ENCODE data around the gene USP10. TPM values are rescaled to one million over a fixed set of nuclear protein-coding genes. Genes with fewer than 3 reads are reported as not detected.
A peak's percentile ranks its signal among the peaks of the same experiment; 100 is the strongest.
"Not testable (repeated sequence)": the region's sequence is repeated elsewhere in the genome, so short reads cannot be mapped to it uniquely, and the experiment has no call there.

Gene USP10
- total RNA-seq, 1 donor from 2014 or later: 107 TPM

GRCh38 chr16:84687715-84688114, 12.1 kb upstream of the USP10 start:
- H3K27ac Mint-ChIP-seq (ENCODE audit: unreplicated experiment): peak overlapping the region; percentile 81
- no peaks in the 10 kb centered on the region for H3K79me2 ChIP-seq (ENCODE audit: insufficient read depth, low read length)
- no peak overlapping the region for H2AFZ ChIP-seq (ENCODE audit: low read depth, low read length)
- H3K4me1 Mint-ChIP-seq (ENCODE audit: low read depth, unreplicated experiment): peaks cover 14% of the 10 kb centered on the region
- H3K27me3 ChIP-seq (ENCODE audit: insufficient read depth, low read length): no peaks in the 10 kb centered on the region
- peaks cover 16% of the 10 kb centered on the region for H3K4me1 ChIP-seq (ENCODE audit: insufficient read depth, low read length)
- H3K9me3 ChIP-seq (ENCODE audit: insufficient read depth, low read depth, low read length): no peaks in the 10 kb centered on the region
- DNase-seq (ENCODE audit: low read depth): peak; percentile 92
- no peaks in the 10 kb centered on the region for H4K20me1 ChIP-seq (ENCODE audit: insufficient read depth, low read length)
- H3K9ac ChIP-seq (ENCODE audit: low read length): no peak overlapping the region
- no peaks in the 10 kb centered on the region for H3K36me3 ChIP-seq (ENCODE audit: insufficient read depth, low read length)
- peak overlapping the region; percentile 51 for H3K27ac ChIP-seq (ENCODE audit: low read depth, low read length)
- peak overlapping the region; percentile 39 for H3K4me2 ChIP-seq (ENCODE audit: low read length)
- H3K4me3 ChIP-seq (ENCODE audit: insufficient read depth, low read depth, low read length): no peak overlapping the region
- TF ChIP-seq CTCF (IDR thresholded peaks at IDR 0.05; ENCODE audit: insufficient read depth, low read depth, low read length) (no peak), EZH2 (IDR thresholded peaks at IDR 0.05; ENCODE audit: insufficient read depth, low read length) (no peak)
- no peak overlapping the region for H3K4me3 Mint-ChIP-seq (ENCODE audit: unreplicated experiment)
- peaks cover 5% of the 10 kb centered on the region for H3K27me3 Mint-ChIP-seq (ENCODE audit: low read depth, unreplicated experiment)
- H3K9me3 Mint-ChIP-seq (ENCODE audit: unreplicated experiment): peaks cover 2% of the 10 kb centered on the region
- peak; percentile 82 for FAIRE-seq
- H3K36me3 Mint-ChIP-seq (ENCODE audit: low read depth, unreplicated experiment): peaks cover 2% of the 10 kb centered on the region

DNA sequence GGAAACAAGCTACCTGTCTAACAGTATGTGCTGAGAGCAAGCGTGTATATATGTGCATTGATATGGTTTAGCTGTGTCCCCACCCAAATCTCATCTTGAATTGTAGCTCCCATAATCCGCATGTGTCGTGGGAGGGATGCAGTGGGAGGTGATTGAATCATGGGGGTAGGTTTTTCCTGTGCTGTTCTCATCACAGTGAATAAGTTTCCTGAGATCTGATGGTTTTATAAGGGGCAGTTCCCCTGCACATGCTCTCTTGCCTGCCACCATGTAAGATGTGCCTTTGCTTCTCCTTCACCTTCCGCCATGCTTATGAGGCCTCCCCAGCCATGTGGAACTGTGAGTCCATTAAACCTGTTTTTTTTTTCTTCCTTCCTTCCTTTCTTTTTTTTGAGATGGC, 11.6 kb upstream of the USP10 start:
- H3K4me3 Mint-ChIP-seq (ENCODE audit: unreplicated experiment); H3K4me3 ChIP-seq (ENCODE audit: insufficient read depth, low read depth, low read length); H3K36me3 Mint-ChIP-seq (ENCODE audit: low read depth, unreplicated experiment); H3K9me3 Mint-ChIP-seq (ENCODE audit: unreplicated experiment); H4K20me1 ChIP-seq (ENCODE audit: insufficient read depth, low read length); H2AFZ ChIP-seq (ENCODE audit: low read depth, low read length); H3K27me3 Mint-ChIP-seq (ENCODE audit: low read depth, unreplicated experiment); DNase-seq (ENCODE audit: low read depth); H3K36me3 ChIP-seq (ENCODE audit: insufficient read depth, low read length); H3K27me3 ChIP-seq (ENCODE audit: insufficient read depth, low read length); FAIRE-seq; H3K79me2 ChIP-seq (ENCODE audit: insufficient read depth, low read length); H3K9me3 ChIP-seq (ENCODE audit: insufficient read depth, low read depth, low read length): not testable (repeated sequence)
- peak overlapping the region; percentile 39 for H3K4me2 ChIP-seq (ENCODE audit: low read length)
- peaks cover 16% of the 10 kb centered on the region for H3K4me1 ChIP-seq (ENCODE audit: insufficient read depth, low read length)
- Mint-ChIP-seq H3K4me1 (ENCODE audit: low read depth, unreplicated experiment) (peaks cover 14% of the 10 kb centered on the region), H3K27ac (ENCODE audit: unreplicated experiment) (peak overlapping the region; percentile 81)
- peak overlapping the region; percentile 25 for H3K9ac ChIP-seq (ENCODE audit: low read length)
- peak overlapping the region; percentile 44 for H3K27ac ChIP-seq (ENCODE audit: low read depth, low read length)

DNA sequence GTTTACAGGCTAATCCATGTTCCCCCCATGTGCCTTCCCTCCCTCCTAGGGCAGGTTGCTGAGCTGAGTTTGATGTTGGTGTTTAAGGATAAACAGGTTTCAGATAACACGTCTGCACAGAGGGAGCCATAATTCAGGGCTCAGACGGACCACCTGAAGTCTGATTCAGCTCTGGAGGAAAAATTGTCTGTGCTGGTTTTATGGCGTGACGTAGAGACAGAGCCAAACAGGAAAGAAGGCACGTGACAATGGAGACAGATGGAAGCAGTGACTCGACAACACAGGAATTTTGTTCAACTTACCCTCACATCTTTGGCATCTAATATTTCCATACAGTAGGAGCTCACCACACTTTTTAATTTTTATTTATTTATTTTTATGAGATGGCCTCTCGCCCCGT, 10.7 kb upstream of the USP10 start:
- peak overlapping the region; percentile 55 for H3K27ac Mint-ChIP-seq (ENCODE audit: unreplicated experiment)
- H3K36me3 Mint-ChIP-seq (ENCODE audit: low read depth, unreplicated experiment): peaks cover 2% of the 10 kb centered on the region
- Histone ChIP-seq H3K9ac (ENCODE audit: low read length) (peak overlapping the region; percentile 53), H2AFZ (ENCODE audit: low read depth, low read length) (peak overlapping the region; percentile 50), H3K4me3 (ENCODE audit: insufficient read depth, low read depth, low read length) (no peak overlapping the region), H3K9me3 (ENCODE audit: insufficient read depth, low read depth, low read length) (no peaks in the 10 kb centered on the region), H3K27ac (ENCODE audit: low read depth, low read length) (peak overlapping the region; percentile 76), H3K4me1 (ENCODE audit: insufficient read depth, low read length) (peaks cover 16% of the 10 kb centered on the region), H4K20me1 (ENCODE audit: insufficient read depth, low read length) (no peaks in the 10 kb centered on the region), H3K36me3 (ENCODE audit: insufficient read depth, low read length) (no peaks in the 10 kb centered on the region), H3K27me3 (ENCODE audit: insufficient read depth, low read length) (no peaks in the 10 kb centered on the region), H3K4me2 (ENCODE audit: low read length) (peak overlapping the region; percentile 54), H3K79me2 (ENCODE audit: insufficient read depth, low read length) (no peaks in the 10 kb centered on the region)
- H3K4me3 Mint-ChIP-seq (ENCODE audit: unreplicated experiment): peak overlapping the region; percentile 50
- FAIRE-seq (peak; percentile 49), DNase-seq (ENCODE audit: low read depth) (peak; percentile 95)
- peaks cover 2% of the 10 kb centered on the region for H3K9me3 Mint-ChIP-seq (ENCODE audit: unreplicated experiment)
- H3K4me1 Mint-ChIP-seq (ENCODE audit: low read depth, unreplicated experiment): peaks cover 14% of the 10 kb centered on the region
- TF ChIP-seq EZH2 (IDR thresholded peaks at IDR 0.05; ENCODE audit: insufficient read depth, low read length): no peak
- no peak for TF ChIP-seq CTCF (IDR thresholded peaks at IDR 0.05; ENCODE audit: insufficient read depth, low read depth, low read length)
- peaks cover 5% of the 10 kb centered on the region for H3K27me3 Mint-ChIP-seq (ENCODE audit: low read depth, unreplicated experiment)
